ENCODE results near the gene CIZ1.

- no peak for TF ChIP-seq EZH2phosphoT487 (IDR thresholded peaks at IDR 0.05; ENCODE audit: insufficient read depth, low read depth)
- no peak for TF ChIP-seq EZH2 (IDR thresholded peaks at IDR 0.05; ENCODE audit: insufficient read depth, poor library complexity, severe bottlenecking)
Measured at GRCh38 chr9:128218518-128219389, 27.4 kb upstream of the CIZ1 start.
